Inflammatory macrophage treated with lipopolysaccharide for 1 hour (primary cell): Measurements from ENCODE around the gene TRAF3.
"Not testable (repeated sequence)": the region's sequence is repeated elsewhere in the genome, so short reads cannot be mapped to it uniquely, and the experiment has no call there.

Experiments
- DNase-seq, 2 donors: peaks; one replicate each; pipeline ENCODE4 v3.0.0-alpha.2; 2020 to 2022

Gene TRAF3

DNA sequence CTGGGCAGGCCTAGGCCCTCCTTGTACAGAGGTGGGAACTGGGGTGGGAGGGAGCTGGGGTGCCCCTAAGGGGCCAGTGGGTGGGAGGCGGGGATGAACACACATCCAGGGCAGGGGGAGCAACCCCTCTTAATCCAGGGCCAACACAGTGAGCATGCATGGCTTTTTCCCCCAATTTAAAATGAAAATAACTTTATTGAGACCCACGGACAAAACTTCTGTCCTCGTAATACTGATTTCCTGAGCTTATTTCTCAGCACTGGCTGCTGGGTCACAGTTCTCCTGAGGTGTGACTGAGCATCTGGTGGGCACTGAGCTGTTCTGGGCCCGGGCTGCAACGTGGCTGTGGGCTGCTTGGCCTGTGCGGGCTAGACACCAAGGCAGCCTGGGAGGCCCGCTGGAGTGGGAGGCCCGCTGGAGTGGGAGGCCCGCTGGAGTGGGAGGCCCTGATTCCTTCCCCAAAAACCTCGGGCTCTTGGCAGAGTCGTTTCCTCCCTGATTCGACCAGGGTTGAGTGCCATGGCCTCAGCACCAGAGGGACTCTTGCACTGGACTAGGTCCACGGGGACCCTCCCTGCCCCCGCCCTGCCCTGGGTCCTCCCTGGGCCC is 24.9 kb upstream of the TRAF3 start:
- no peak for DNase-seq

DNA sequence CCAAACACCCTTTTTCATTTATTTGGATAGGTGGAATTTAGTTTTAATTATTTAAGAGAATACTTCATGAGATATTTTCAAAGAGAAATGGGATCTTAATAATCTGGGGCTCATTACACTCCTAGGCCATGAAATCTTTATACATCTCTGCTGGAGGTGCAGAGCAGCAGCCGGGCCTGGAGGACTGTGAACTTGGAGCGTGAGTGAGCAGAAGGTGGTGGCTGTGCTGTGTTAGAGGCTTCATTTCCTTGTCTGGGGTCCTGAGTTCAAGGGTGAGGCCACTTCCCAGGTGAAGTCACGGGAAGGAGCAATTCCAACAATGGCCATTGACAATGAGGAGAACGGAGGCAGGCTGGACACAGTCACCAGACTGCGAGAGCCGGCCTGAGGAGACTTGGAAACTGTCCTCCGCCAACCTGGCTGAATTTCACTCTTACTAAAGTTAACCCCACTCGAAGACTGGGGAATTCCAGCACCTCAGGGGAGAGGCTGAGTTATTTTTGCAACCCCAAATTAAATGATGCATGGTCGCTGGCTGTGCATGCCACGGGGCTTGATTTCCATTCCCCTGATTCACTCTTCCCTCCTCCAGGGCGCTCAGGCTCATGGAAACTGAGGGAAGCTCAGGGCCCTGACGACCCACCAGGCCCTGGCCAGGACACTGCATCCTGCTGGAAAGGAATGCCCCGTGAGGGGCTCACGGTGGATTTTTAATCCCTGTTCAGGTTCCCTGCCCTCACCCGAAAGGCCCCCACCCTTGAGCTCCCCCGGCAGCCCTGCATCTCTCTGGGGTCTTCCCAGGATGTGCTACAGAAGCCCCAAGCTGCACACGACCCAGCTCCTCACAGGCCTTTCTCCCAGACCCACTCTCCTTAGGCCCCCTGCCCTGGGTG is 22.6 kb upstream of the TRAF3 start:
- no peak for DNase-seq

DNA sequence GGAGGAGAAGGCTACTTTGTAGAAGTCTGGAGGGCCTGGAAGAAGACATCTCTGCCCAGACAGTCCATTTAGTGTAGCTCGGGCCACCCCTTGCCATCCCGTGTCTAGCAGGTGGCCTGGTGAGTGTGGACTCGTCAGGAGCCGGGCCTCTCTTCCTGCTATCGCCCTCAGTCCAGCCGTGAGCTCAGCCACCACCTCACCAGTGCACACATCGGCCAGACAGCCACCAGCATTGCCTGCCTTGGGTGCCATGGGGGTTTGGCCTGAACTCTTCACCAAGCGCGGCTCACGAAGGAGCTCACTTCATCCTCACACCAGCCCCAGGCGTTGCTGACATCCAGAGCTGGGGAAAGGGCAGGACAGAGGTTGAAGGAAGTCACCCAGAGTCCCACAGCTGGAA is 19.6 kb upstream of the TRAF3 start:
- DNase-seq, result no peak

DNA sequence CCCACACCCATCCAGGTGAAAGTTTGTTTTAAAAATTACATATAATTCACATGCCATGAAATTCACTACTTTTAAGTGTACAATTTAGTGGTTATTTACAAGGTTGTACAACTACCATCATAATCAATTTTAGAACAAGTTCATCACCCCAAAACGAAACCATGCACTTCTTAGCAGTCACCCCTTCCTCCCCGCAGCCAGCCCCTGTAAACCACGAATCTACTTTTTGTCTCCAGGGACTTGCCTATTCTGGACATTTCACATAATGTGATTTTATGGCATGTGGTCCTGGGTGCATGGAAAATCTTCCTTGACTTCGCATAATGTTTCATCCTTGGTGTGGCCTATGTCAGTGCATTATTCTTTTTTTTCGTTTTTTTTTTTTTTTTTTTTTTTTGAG is 19.2 kb upstream of the TRAF3 start:
- DNase-seq, result no peak

DNA sequence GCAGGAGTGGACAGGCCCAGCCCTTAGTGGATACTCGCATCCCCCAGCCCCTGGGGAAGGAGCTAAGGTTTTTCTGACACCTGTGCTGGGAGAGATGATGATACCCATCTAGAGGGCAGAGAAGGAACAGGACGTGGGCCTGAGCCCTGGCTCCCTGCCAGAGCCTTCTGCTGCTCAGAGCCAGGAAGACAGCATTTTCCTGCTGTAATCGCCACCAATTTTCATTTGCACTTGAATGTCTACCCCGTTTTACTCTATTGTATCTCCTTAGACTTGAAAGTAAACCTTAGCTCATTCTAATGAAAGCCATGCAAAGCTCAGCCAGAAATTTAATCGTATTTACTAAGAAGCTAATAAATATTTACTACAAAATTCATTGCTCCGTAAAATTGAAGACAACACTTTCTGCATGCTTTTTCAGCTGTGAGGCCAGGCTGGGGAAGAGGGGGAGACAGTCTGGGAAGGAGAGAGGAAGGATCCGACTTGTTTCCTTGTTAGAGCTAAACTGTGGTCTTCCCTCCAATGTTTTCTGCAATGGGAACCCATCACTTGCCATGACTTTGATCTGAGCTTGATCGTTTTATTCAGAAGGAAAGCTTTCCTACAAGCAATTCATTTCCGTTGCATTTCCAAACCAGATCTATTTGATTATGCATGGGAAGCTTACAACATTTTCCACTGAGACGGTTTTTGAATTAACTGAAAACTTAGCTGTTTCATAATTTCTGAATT is 17.6 kb upstream of the TRAF3 start:
- no peak for DNase-seq

DNA sequence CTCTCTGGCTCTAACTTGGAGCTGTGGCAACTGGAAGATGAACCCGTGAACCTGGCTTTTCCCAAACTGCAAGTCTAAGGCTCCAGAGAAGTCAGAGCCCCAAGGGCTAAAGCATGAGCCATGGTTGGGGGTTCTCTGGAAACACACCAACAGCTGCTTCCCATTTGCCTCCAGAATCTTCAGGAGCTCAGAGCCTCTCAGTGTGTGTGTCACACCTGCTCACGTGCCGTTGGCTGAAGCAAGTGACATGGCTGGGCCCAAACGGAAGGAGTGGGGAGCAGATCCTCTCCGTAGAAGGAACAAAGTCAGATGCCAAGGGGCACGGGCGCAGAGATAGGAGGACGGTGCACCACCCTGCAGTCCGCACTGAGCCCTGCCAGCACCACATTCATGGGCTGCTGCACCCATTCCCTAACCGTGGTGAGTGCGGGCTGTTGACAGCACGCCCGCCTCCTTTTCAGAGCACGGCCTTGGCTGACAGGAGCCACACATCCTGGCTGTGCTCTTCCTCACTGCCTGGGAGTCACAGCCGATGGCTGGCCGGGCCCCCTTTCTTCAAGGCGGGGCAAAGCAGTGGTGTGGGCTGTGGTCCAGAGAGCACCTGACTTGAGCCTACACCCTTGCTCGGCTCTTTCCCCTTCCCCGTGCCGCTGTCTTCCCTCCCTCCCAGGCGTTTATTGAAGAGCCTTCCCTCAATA is 16.6 kb upstream of the TRAF3 start:
- DNase-seq, result no peak

DNA sequence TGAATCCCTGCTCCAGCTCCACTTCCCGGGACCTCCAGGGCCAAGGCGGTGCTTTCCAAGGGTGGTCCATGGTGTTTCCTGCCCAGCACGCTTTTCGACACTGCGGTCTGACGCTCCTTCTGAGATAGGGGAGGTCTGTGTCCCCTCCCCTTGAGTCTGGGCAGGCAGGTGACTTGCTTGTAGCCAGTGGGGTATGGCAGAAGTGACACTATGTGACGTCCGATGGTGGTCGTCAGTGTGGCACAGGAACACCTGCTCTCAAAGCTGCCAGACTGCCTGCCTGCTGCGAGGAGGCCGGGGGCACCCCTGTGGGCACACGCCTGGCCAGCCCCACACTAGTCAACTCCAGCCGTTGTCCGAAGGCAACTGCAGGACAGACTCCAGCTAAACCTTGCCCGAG is 16.0 kb upstream of the TRAF3 start:
- no peak for DNase-seq

DNA sequence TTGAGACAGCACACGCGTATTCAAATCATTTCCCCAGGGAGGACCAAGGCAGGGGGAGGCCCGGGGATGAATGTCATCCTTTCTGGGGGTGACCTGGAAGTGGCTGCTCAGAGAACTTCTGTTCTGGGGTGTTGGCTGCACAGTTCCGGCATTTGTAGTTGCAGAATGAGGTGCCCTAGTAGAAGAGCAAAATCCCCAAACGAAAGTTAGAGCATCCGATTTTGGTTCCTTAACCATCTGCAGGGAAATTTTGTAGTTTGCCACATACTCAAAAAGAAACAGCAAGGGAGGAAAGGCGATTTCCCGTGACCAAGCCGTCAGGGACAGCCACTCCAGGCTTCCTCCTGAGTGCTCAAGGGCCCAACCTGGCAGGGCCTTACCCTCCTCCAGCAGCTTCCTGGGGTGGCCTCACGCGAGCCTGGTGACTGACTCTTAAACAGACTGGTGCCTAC is 13.0 kb upstream of the TRAF3 start:
- no peak for DNase-seq

DNA sequence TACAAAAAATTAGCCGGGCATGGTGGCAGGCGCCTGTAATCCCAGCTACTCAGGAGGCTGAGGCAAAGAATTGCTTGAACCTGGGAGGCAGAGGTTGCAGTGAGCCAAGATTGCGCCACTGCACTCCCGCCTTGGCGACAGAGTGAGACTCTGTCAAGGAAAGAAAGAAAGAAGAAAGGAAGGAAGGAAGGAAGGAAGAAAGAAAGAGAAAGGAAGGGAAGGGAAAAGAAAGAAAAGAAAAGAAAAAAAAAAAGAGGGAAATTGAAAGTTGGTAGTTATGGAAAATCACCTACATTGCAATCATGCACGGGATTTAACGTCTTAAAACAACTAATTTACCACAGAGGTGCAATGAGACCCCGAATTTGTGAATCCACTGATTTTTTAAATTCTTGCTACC is 11.5 kb upstream of the TRAF3 start:
- DNase-seq, result not testable (repeated sequence)

DNA sequence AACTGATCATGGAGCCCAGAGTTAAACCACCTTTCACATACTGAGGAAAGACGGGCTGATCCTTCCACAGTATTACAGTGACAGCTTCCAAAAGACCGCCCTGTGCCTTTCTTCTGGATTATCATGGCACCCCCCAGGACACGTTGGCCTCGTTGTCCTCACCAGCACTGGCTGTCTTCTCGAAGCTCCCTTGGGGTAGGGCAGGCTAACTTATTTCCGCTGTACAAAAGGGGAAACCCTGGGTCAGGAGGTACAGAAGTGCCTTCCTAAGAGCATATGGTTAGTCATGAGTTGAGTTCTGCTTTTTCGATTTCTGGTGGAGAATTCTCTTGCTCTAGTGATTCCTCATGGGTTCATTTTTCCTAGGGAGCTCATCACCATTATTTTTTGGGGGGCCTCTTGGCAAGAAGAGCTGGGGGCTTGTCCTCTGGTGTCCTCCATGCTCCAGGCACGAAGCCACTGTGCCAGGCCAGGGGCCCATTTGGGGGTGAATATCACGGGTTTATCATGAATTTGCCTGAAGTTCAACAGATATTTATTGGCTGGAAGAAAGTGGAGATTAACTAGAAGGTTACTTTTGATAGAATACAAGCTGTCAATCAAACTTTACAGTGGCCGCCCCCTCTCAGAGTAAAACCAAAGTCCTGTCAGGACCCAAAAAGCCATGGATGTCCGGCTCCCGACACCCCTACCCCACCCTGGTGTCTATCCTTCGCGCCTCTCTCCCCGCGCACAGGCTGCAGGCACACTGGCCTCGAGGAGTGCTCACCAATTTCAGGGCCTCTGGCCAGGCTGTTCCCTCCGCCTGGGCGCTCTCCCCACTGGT is 8.8 kb upstream of the TRAF3 start:
- DNase-seq, result peak; percentile 87 to 94

DNA sequence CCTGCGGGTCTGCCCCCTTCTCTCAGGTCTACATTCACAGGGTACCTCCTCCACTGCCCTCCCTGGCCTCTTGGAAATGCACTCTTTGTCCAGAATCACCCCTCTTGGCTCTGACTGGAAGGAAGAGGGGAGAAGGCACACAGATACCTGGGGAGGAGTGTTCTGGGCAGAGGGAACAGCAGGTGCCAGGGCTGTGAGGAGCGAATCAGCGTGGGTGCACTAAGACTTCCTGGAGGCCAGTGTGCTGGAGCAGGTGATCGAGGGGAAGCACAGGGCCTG is 8.3 kb upstream of the TRAF3 start:
- no peak for DNase-seq

DNA sequence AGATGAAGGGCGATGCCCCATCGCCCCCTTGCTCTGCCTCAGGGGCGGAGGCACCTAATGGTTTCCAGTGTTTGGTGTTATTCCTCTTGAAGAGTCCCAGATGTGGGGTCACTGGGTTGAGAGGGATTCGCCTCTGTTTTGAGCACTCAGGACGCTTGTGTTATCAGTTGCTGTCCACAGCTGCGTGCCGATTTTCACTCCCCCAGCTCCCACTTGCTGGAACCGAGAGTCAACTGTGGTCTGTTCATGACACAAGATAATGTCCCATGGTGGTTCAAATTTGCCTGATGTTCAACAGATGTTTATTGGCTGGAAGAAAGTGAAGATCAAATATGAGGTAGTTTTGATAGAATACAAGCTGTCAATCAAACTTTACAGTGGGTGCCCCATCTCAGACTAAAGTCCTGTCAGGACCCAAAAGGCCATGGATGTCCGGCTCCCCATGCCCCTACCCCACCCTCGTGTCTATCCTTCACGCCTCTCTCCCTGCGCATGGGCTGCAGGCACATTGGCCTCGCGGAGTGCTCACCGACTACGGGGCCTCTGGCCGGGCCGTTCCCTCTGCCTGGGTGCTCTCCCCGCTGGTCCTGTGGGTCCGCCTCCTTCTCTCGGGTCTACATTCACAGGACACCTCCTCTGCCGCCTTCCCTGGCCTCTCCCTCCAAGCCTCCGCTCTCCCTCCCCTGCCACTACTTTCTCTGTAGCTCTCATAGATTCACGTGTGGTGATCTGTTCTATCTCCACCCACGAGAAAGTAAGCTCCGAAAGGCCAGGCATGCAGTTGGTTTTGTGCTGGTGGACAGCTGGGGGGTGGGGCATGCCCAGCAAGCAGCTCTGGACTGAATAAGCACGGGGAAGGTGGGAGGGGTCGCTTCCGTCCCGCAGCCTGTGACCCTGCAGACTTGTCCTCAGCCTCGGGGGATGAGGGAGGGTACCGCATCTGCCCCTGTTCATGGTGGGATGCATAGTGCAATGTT is 6.8 kb upstream of the TRAF3 start:
- no peak for DNase-seq

DNA sequence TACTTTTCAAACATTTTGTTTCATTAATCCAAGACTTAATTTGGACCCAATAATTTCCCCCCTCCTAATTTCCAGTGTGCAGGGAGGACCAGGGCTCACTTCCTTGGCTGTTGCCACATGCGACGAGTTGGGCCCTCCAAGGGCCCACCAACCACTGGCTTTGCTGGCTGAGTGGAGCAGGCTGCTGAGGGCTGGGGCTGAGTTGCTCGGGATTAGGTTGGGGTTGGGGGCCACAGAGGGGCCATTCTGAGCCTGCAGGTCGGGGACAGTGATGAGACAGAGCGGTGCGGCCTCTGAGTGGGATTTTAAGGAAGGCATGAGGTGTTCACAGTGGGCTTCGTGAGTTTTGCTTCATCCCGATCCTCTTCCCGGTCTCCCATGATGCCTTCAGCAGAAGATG is 6.1 kb upstream of the TRAF3 start:
- no peak for DNase-seq

DNA sequence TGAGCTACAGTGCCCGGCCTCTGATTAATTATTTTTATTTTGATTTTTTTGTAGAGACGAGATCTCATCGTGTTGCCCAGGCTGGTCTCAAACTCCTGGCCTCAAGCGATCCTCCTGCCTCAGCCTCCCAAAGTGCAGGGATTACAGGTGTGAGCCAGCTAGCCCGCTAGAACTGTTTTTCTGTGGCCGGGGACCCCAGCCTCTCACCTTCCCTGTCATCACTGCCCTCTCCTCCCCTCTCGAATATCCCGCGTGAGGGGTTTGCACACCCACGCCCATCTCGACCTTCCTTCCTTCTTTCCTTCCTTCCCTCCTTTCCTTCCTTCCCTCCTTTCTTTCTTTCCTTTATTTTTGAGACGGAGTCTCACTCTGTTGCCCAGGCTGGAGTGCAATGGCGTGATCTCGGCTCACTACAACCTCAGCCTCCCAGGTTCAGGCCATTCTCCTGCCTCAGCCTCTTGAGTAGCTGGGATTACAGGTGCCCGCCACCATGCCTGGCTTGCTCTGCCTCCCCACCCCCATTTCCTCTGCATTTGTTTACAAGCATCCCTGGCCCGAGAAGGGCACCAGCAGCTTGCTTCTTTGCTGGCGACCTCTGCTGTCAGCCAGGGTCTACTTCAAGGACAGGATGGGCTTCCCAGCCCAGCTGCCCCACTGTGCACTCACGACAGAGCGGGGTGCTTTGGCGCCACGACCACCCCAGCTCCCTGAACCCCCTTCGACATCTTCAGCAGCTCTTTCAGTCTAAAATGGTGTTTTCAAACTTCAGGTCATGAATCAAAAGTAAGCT is 4.3 kb upstream of the TRAF3 start:
- DNase-seq, result no peak

DNA sequence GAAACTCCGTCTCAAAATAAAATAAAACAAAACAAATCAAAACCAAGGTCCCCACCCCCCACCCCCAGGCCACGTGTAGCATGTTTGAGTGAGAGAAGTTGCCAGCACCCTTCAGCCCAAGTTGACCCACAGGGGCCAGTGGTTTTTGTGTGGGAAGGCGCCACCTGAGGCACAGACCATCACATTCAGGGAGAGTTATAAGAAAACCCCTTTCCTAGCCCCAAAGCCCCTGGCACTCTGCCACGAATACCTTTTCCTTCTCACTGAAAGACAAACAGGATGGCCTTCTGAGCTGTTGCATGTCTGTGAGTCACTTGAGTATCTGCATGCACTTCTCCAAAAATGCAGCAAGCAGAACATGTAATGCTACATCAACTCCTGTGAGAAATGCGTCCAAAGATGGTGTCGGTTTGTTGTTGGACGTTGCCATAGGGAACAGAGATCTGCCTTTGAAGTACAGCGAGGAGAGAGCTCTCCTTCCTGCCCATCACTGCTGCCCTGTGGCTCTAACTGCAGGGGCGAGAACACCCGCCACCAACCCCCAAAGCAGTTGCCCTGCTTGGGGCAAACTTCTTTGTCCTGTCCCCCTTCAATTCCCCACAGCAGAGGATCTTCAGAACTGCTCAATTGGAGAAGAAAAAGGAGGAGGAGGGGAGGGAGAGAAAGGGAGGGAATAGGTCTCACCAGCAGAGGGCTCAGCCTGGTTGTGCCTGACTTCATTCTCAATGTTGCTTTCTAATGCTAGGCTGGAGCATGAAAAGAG is 2.7 kb upstream of the TRAF3 start:
- DNase-seq, result peak; percentile 74 to 82

DNA sequence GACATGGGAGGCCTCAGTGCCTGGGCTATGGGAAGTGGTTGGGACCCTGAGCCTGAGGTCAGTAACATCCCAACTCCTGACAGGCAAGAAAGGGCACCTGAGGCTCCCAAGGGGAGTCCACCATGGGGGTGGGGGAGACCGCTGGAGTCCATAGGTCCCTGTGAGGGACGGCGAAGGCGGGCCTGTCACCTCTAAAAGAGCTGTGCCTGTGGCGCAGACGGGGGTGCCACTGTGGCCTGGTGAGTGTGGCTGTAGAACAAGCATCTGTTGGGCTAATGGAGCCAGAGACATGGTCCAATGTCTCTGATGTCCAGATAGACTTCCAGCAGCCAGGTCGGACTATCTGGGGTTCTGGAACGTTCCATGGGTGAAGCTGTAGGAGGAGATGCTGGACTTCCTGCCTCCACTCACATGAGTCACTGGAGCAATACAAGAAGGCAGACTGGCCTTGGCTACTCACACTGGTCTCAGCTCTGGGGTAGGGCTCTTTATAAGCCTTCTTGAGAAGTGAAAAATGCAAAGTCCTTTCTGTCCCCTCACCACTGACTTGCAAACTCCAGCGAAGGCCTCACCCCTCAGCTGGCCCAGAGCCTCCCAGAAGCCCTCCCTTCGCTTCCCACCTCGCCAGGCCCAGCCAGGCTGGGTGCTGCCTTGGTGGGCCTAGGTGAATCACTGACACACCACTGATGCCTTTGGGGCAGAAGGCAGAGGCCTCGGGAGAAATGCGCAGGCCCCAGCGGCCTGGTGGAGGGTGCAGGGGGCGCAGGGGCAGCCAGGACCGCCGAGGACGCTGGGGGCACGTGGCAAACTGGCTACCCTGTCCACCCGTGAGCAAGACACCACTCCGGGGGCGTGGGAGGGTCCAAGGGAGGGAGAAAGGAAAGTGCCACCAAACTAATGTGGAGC is 1.1 kb upstream of the TRAF3 start:
- peak; percentile 51 to 65 for DNase-seq

DNA sequence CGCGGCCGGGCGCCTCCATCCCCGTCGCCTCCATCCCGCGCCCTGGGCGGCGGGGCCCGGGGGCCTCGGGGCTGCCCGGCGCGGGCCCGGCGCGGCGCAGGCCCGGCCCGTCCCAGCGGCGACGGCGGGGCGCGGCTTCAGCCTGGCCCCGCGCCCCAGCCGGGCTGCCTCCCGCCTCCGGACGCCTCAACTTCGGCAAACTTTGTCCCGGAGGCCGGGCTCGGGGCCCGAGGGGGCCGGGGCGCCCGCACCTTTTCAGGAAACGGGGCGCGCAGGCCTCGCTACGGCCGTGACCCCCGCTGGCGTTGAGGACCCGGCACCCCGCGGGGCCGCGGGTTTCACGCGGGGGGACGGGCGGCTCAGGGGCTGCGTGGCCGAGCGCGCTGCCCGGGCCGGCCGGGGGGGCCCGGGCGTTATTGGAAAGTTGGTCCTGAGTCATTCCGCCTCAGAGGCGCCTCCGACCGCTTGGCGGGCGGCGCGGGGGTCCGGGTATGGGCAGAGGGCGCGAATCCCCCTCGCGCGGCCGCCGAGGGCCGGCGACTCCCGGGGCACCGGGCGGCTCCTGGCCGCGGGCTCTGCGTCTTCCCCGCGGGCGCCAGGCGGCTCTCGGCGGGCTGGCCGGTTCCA is 575 bp downstream of the TRAF3 start:
- no peak for DNase-seq
